Cardiac fibroblast (primary cell): ENCODE results near the gene HLA-DOB.
"Not testable (repeated sequence)": the region's sequence is repeated elsewhere in the genome, so short reads cannot be mapped to it uniquely, and the experiment has no call there.

Source experiments
- DNase-seq, 2 donors: peaks; one replicate each; pipeline versions ENCODE4 v3.0.0 to v3.0.0-alpha.2; 2010; ENCODE audit warnings: low read depth in 2 of 2
- H3K4me3 ChIP-seq, 2 donors: replicated peaks in 1 of 2; 1 replicate in 1 of 2; 2 replicates in 1 of 2; pipeline ENCODE4 v1.5.1; 2011; ENCODE audit warnings: low read depth in 2 of 2, low read length in 2 of 2, mild to moderate bottlenecking in 2 of 2, moderate library complexity in 1 of 2
- CTCF ChIP-seq: IDR thresholded peaks from one replicate; pipeline ENCODE4 v1.5.1; 2011; ENCODE audit warnings: low read depth, mild to moderate bottlenecking, low read length, inconsistent platforms

HLA-DOB gene

GRCh38 chr6:32815996-32816395, 806 bp downstream of the HLA-DOB start:
- H3K4me3 ChIP-seq, result no peak overlapping the region
- TF ChIP-seq CTCF, result no peak
- DNase-seq, result no peak

DNA sequence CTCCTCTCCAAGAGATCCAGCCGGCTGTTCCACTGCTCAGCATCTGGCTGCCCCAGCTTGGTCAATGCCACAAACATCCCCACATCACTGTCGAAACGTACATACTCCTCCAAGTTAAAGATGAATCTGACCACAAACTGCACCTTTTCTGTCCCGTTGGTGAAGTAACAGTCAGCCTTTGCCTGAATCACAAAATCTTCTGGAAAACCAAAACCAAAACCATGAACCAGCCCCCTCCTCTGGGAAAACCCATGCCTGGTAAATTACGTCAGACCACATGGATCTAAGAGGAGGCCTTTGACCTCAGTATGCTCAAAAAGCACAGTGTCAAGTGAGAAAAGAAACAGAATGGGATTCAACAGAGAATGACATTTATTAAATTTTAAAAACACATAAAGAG, 1.7 kb downstream of the HLA-DOB start:
- DNase-seq, result peak; percentile 11 to 63
- H3K4me3 ChIP-seq, result no peak overlapping the region
- no peak for TF ChIP-seq CTCF

GRCh38 chr6:32814145-32814544, 2.7 kb downstream of the HLA-DOB start:
- TF ChIP-seq CTCF, result no peak
- DNase-seq, result no peak
- H3K4me3 ChIP-seq, result no peak overlapping the region

GRCh38 chr6:32809171-32809570, 7.6 kb downstream of the HLA-DOB start:
- no peak for TF ChIP-seq CTCF
- no peak overlapping the region for H3K4me3 ChIP-seq
- DNase-seq, result no peak

GRCh38 chr6:32807020-32807580, 9.7 kb downstream of the HLA-DOB start:
- no peak for TF ChIP-seq CTCF
- no peak overlapping the region for H3K4me3 ChIP-seq
- DNase-seq, result no peak

- not testable (repeated sequence) for DNase-seq, H3K4me3 ChIP-seq
Measured at GRCh38 chr6:32805404-32805803, 11.4 kb downstream of the HLA-DOB start.

DNA sequence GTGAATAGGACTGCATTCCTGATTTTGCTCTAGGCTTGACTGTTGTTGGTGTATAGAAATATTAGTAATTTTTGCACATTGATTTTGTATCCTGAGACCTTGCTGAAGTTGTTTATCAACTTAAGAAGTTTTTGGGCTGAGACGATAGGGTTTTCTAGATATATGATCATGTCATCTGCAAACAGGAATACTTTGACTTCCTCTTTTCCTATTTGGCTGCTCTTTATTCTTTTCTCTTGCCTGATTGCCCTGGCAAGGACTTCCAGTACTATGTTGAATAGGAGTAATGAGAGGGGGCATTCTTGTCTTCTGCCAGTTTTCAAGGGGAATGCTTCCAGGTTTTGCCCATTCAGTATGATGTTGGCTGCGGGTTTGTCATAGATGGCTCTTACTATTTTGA, 13.4 kb downstream of the HLA-DOB start:
- DNase-seq, result no peak
- no peak for TF ChIP-seq CTCF
- no peak overlapping the region for H3K4me3 ChIP-seq
